HG03095 (cell line): ENCODE data around the gene HEXIM1.
A peak's percentile ranks its signal among the peaks of the same experiment; 100 is the strongest.

ENCODE experiments used
- ATAC-seq: cut with Tn5 transposase; IDR thresholded peaks from one replicate; pipeline ENCODE4 v1.9.1; 2021; ENCODE audit warnings: moderate library complexity; ENCODE audit not compliant: unreplicated experiment

HEXIM1 gene, protein sequence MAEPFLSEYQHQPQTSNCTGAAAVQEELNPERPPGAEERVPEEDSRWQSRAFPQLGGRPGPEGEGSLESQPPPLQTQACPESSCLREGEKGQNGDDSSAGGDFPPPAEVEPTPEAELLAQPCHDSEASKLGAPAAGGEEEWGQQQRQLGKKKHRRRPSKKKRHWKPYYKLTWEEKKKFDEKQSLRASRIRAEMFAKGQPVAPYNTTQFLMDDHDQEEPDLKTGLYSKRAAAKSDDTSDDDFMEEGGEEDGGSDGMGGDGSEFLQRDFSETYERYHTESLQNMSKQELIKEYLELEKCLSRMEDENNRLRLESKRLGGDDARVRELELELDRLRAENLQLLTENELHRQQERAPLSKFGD

GRCh38 chr17:45148183-45149036 is at the start of gene HEXIM1:
Gene HEXIM1 (plus strand): TSS chr17:45148475. CDS start chr17:45149191, 716 bp downstream.
- peak; percentile 55 for ATAC-seq

DNA sequence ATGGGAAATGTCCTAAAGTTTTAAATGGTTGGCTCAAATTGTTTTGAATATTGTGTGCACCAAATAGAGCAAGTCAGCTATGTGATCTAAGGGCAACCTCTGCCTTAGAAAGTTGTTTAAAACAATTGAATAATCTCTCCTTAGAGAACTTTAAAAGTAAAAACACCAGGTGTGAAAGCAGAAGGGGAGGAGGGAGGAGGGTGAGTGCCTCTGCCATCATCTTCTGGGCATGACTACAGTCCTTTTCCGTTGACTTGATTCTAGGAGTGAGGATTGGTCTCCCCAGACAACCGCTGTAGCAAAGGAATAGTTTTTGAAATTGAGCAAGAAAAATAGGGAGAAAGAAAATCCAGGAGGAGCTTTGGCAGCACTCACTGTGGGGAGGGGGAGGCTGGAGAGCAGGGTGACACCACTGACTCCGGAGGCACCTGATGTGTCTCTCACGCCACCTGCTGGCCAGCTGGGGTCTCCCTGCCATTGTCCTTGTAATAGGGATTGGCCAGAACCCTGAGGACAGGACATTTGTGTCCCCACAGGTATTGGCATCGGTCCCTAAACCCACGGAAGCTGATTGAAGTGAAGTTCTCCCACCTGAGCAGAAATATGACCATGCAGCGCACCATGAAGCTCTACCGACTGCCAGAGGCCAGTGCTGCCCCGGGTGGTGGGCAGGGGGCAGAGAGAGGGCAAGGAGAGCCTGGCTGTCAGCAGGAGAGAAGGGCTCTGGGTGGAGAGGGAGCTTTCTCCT is 49.2 kb upstream of the HEXIM1 start:
- no peak for ATAC-seq

DNA sequence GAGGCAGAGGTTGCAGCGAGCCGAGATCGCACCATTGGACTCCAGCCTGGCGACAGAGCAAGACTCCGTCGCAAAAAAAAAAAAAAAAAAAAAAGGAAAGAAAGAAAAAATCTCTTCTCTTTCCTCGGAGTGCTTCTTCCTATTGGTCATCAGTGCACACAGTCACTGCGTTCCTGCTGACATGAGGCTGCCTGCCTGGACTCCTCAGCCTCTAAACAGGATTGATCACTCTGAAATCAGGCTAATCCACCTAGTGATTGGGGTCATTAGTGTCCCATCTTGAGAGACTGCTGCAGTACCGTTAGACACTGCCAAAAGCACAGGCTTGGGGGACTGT is 46.8 kb upstream of the HEXIM1 start:
- ATAC-seq, result no peak

DNA sequence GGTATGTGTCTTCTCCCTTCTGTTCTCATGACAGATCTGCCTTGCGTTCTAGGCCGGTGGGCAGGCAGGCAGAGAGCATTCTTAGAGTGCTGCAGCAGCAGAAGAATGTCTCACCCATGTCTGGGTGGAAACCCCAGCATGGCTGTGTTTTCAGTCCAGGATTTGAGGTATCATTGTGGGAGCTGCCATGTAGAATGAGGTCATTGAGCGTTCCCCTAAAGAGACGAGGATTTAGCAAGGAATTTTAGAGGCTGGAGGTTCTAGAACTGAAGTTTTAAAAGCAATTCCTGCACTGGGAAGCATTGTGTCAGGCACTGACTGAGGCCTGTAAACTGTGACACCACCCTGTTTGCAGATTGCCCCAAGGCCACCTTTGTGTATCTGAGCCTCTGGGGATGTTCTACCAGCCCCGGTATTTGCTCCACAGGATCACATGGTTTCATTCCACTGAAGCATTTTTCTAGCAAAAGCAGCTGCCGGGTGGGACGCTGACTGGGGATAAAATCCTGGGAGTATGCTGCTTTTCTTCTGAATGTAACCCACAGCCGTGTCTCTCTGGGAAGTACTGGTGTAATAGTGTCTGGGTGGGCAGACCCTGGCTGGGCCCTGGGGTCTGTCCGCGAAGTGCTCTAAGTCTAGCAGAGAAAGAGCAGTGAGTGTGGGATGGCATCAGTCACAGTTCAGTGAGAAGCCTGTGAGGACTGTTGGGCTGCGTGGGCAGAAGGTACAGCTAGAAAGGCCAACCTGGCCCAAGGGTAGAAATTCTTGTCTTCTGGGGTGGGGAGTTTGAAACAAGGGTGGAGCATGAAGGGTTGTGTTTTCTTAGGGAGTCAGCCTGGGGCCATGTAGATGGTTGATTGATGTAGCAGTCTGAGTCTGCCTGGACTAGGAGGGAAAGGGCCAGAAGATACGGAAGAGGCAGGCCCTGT is 46.1 kb upstream of the HEXIM1 start:
- no peak for ATAC-seq

DNA sequence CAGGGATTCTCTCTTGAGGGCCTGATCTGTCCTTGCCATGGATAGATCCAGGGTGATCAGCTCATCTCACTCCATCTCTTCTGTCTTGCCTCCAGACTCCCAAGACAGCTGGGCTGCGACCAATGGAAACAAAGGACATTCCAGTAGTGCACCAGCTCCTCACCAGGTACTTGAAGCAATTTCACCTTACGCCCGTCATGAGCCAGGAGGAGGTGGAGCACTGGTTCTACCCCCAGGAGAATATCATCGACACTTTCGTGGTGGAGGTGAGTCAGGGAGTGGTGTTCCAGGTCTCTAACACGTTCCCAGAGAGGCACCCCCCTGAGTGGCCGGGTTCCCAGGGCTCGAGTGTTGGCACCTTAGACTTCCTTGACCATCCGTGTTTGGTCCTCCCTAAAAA is 45.4 kb upstream of the HEXIM1 start:
- no peak for ATAC-seq

DNA sequence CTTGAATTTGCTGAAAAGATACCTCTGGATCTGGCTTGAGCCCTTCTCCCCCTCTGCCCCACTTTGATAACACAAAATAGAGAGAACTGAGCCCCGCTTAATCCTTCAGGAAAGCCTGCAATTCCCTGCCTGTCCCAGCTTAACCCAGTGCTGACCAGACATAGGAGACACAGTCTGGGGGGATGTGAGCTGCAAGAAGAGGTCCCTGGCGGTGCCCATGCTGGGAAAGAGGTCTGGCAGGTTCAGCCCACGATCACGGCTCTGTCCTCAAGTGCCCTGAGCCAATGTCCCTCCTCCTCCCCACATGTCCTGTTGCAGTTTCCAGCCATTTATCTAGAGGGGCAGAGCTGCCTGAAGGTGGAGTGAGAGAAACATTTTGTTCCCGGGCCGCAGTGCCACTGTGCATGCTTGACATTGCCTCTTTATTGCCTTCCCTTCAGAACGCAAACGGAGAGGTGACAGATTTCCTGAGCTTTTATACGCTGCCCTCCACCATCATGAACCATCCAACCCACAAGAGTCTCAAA is 44.9 kb upstream of the HEXIM1 start:
- no peak for ATAC-seq

GRCh38 chr17:45104029-45104428 is 44.2 kb upstream of the HEXIM1 start:
- ATAC-seq, result no peak

DNA sequence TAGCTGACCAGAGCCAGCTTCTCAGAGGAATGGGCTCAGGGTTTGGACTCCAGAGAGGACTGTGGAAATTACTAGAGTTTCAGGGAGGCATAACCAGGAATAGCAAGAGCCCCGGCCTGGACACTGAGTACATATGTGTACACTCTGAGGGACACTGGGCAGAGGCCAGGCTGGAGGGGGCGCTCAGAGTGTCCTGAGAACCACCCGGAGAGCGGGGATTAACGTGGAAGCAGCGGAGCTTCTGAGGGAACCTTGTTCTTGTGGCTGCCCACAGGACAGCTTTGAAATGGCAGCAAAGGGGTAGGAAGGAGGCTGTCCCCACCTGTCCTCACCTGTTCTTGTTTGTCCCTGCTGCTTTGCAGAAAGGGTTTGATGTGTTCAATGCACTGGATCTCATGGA is 43.8 kb upstream of the HEXIM1 start:
- no peak for ATAC-seq

- no peak for ATAC-seq
Measured at GRCh38 chr17:45104907-45105624, 43.2 kb upstream of the HEXIM1 start.

DNA sequence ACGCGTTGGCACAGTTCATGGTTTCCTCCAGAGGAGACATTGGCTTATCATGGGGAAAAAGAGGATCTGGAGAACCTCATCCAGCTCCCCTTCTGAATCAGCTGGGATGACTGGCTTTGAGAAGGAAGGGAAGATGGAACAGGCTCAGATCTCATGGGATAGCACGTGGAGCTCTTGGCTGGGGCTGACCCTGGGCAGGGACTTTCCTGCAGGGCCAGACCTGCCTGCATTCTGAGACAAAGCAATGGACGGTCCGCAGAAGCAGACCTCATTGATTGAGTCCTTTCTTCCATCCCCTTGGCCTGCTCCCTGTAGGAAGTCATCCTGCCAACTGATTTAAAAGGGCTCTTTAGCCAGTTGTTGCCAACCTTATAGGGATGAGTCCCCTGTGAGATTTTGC is 42.2 kb upstream of the HEXIM1 start:
- ATAC-seq, result no peak

GRCh38 chr17:45106582-45106981 is 41.7 kb upstream of the HEXIM1 start:
- no peak for ATAC-seq

GRCh38 chr17:45107293-45108010 is 40.8 kb upstream of the HEXIM1 start:
- no peak for ATAC-seq

- ATAC-seq, result no peak
Measured at GRCh38 chr17:45108051-45108450, 40.2 kb upstream of the HEXIM1 start.

DNA sequence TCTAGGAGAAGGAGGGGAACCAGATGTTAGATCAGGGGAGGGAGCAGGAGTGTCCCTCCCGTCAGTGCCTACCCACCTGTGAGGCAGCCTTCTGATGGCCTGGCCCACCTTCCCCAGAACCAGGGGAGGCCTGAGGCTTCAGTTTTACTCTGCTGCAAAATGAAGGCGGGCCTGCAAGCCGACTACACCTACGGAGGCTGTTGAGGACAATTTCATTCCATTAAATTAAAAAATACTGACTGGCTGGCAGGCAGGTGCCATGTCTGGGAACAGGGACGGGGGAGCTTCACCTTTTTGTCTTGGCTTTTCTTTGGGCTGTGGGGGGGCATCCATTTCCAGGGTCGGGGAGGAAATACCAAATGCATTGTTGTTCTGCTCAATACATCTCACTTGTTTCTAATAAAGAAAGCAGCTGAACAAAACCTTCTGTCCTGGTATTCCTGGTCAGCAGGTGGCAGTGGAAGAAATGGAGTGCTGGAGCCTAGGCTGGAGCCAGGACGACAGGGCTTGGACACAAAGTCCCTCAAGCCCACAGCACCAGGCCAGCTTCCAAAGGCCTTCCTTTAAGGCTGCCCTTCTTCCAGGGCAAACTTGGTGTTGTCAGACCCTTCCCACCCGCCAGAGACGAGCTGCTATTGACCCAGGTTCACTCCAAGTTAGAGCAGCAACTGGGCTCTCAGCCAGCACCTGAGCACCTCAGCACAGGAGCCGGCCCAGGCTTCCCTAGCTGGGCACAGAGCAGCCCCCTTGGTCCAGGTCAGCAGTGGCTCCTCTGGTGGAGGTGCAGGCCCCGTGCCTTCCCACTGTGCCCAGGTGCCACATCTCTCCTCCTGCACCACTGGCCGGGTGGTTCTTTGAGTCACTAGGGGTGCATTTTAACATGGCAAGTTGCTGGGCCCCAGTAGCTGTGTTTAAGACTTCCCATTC is 39.4 kb upstream of the HEXIM1 start:
- ATAC-seq, result no peak

DNA sequence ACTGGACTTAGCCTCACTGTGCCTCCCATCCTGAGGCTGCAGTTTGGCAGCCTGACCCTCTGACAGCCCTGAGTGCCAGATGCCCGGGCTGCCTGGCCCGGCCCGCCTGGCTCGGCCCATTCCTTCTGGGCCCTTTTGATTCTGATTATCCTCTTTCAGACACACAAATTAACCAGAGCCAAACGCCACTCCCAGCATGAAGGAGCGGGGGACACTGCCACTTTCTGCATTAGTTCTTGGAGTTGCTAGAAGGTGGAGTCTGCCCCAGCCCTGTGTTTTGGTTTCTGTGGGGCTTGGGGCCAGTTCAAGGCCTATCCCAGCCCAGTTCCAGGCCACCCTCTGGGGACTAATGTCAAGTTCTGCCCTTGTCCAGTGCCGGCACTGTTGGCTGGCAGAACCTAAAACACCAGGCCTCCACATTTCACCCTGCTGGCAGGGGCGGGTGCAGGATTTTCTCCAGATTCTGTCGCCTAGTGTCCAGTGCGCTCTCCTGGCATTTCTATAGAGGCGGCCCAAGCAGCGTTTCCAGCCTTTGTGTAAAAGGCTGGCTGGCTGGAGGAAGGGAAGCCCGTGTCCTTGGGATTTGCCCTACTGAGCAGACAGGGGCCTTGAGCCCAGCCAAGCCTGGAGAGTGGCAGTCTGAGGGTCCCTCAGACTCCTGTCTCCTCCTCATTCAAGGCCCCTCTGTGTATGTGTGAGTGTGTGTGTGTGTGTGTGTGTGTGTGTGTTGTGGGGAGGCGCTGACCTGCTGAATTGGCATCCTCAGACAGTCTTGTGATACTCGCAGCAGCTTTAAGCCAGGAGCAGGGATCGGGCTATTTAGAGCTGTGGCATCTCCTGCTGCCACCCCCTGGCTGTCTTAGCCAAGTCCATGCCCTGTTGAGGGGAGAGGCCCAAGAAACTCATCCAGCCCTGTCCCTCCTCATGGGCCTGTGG is 37.3 kb upstream of the HEXIM1 start:
- no peak for ATAC-seq

DNA sequence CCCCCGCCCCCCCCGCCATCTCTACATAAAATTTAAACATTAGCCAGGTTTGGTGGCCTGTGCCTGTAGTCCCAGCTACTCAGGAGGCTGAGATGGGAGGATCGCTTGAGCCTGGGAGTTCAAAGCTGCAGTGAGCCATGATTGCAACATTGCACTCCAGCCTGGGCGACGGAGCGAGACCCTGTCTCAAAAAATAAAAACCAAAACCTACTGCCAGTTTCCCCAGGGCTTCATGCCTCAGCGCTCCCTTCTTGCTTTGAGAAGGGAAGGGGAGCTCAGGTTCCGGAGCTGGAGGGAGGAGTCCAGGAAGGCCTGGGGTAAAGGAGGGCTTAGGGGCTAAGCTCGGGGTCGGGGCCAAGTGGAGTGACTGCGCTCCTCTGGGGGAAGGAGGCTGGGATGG is 36.4 kb upstream of the HEXIM1 start:
- ATAC-seq, result no peak
